ENCODE measurements around the gene LRRC36.

Gene LRRC36

DNA sequence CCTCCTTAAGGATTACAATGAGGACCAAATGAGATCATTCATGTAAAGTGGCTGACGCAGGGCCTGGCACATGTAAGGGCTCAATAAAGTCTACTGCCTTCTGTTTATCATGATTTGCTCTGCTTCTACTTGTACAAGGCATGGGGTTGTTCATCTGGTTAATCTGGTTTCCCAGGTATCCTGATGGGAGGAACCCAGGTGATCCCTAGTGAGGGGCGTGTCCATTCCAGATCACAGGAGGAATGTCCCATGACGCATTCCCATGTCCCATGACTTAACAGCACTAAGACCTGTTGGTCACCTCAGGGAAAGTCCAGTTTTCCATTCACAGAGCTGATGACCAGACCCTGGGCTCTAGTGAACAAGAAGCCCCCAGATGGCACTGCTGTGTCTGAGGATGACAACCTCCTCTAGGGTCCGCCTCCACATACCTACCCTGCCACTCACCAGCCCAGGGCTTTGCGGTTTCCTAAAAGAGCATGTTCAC lies 78.2 kb downstream of the LRRC36 start:
- TF ChIP-seq, protein P1, sequence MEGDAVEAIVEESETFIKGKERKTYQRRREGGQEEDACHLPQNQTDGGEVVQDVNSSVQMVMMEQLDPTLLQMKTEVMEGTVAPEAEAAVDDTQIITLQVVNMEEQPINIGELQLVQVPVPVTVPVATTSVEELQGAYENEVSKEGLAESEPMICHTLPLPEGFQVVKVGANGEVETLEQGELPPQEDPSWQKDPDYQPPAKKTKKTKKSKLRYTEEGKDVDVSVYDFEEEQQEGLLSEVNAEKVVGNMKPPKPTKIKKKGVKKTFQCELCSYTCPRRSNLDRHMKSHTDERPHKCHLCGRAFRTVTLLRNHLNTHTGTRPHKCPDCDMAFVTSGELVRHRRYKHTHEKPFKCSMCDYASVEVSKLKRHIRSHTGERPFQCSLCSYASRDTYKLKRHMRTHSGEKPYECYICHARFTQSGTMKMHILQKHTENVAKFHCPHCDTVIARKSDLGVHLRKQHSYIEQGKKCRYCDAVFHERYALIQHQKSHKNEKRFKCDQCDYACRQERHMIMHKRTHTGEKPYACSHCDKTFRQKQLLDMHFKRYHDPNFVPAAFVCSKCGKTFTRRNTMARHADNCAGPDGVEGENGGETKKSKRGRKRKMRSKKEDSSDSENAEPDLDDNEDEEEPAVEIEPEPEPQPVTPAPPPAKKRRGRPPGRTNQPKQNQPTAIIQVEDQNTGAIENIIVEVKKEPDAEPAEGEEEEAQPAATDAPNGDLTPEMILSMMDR (conservative IDR thresholded peaks at IDR 0.05) = no peak
- peak overlapping the region; percentile 66 for H3K27ac ChIP-seq

DNA sequence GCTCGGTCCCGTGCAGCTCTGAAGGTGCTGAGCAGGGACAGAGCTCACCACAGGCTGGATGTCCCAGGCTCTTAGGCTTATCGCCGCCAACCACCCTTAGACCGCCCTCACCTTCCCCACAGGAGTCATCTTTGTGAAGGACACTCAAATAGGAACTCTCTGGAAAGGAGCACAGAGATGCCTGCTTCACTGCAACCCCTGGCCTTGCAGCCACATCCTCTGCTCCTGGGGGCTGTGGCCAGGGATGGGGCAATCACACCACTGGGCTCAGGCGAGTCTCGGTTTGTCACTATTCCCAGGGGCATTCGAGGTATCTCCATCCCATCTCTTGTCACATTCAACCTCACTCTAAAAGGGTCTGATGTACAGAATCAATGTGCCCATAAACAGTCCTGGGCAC lies 78.7 kb downstream of the LRRC36 start:
- peak overlapping the region; percentile 66 for H3K27ac ChIP-seq
- TF ChIP-seq, protein P1 (conservative IDR thresholded peaks at IDR 0.05) = no peak

DNA sequence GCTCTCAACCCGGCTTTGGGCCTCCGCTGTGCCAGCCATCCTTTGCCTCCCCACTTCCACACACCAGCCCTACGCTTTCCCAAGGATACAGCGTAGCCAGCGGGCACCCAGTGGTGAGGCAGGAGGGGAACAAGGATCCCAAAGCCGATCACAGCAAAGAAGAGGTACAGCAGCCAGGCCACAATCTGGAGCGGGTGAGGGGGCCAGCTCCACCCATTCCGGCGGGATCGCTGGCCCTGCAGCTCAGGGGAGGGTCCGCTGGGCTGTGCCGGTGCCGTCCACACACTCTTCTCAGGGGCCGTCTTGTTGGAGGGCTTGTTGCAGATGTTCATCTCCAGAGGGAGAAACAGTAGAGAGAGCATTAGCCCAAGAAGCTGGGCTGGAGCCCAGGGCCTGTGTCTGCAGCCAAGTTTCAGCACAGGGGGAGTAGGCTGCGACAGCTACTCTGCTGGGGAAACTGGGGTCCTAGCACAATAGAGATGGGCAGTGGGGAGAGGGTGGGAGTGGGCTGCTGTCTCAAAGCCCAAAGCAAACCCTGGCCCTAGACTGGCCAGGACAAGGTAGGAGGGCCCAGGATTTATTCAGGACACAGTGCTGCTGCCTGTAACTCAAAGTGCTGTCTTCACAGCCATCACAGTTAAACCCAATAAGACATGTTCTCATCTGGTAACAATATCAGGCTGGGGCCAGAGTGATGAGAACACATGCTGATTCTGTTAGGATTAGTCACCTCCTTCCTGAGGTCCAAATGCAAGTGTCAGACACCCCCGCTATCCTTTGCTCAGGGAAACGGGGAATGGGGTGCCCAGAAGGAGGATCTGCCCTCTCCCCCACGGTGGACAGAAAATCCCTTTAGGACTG lies 79.7 kb downstream of the LRRC36 start:
- no peak overlapping the region for H3K27ac ChIP-seq
- TF ChIP-seq, protein P1 (conservative IDR thresholded peaks at IDR 0.05) = no peak

DNA sequence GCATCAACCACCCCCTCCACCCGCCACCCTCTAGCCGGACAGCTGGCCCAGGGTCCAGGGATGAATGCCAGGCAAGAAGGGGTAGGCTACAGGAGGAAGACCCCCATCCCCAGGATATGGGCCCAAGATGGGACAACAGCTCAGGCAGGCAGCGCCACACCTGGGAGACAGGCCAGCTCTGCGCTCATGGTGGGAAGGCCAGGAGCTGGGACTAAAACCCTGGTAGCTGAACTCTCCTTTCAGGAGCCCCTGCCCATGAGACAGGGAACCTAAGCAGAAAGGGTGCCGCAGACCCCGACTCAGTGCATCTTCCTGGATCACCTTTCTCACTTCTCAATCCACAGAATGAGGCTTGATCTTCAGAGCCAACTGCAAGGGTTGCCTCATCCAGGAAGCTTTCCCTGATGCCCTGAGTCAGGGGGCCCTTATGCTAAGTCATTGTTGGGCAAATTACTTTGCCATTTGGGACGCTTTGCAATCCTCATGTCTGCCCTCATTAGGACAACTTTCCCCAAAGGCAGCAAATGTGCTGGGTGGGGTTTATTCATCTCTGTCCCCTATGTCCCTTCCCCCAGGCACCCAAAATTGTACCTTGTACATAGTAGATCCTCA lies 80.7 kb downstream of the LRRC36 start:
- no peak overlapping the region for H3K27ac ChIP-seq
- TF ChIP-seq, protein P1 (conservative IDR thresholded peaks at IDR 0.05) = no peak

DNA sequence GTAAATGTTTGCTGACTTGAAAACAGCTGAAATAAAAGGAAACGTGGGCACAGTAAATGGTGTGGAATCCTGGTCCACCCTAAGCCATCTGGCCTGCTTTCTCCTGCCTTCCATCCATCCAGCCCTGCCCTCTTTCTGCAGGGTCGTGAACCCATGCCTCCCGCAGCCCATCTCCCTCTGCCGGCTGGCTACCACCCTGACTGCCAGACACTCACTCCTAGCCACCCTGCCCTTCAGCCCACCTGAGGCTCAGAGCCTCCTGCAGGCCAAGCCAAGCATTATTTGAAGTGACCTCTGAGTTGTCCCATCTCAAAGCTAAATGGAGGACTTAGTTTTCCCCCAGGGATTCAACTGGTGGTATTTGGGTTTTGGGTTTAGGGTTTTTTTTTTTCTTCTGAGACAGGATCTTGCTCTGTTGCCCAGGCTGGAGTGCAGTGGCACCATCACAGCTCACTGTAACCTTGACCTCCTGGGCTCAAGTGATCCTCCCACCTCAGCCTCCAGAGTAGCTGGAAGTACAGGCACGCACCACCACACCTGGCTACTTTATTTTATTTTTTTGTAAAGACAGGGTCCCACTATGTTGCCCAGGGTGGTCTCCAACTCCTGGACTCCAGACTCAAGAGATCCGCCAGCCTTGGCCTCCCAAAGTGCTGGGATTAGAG lies 81.3 kb downstream of the LRRC36 start:
- TF ChIP-seq, protein P1 (conservative IDR thresholded peaks at IDR 0.05) = no peak

DNA sequence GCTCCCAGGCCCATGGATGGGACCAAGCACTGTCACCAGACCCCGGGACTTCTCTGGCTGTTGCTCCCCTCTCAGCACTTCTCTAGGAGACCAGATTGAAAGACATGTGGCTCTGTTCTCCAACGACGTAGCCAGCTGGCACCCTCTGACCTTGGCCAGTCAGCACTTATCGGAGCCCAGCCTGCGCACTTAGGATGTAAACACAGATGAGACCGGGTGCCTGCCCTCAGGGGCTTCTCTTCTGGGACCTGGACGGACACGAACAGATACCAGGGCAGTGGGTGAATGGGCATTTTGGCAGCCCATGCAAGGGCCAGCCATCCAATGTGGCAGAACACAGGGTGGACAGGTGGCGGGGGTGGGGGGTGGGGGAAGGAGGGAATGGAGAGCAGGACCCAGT lies 83.0 kb downstream of the LRRC36 start:
- TF ChIP-seq, protein P1 (conservative IDR thresholded peaks at IDR 0.05) = no peak
- no peak overlapping the region for H3K27ac ChIP-seq

More for the DNA sequence above, 81.3 kb downstream of the LRRC36 start:
- no peak overlapping the region for H3K27ac ChIP-seq

DNA sequence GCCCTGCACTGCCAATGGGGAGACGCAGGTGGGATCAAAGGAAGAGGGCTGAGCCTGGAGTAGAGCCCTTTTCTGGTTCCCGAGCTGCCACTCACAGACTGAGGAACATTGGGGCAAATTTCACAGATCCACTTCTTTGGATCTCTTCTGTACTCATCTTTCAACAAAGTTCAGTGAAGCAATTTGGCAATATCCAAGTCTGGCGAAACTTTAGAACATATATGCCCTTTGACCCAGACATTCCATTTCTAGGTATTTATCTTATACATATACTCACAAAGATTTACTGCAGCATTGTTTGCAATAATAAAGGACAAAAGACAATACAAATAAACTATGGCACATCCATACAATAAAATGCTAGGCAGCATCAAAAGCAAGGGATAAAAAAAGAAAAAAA lies 84.7 kb downstream of the LRRC36 start:
- TF ChIP-seq, protein P1 (conservative IDR thresholded peaks at IDR 0.05) = no peak
- no peak overlapping the region for H3K27ac ChIP-seq
